Spleen (tissue), 11 donors: Measurements from ENCODE around the gene SYNE2. TPM values are rescaled to one million over a fixed set of nuclear protein-coding genes. Genes with fewer than 3 reads are reported as not detected.
A peak's percentile ranks its signal among the peaks of the same experiment; 100 is the strongest.

Experiments
- DNase-seq: peaks from one replicate; pipeline ENCODE4 v3.0.0-alpha.2; 2020
- H3K27ac ChIP-seq, 8 donors: fragments of 200-600 bp; sonication (generic) in 7 of 8; 1 replicate in 4 of 8; 2 replicates in 4 of 8; pipeline versions ENCODE4 v1.5.0 to v1.8.0; 2016 to 2021; ENCODE audit warnings: inconsistent platforms in 4 of 8, mild to moderate bottlenecking in 4 of 8, moderate library complexity in 1 of 8
- H3K27me3 ChIP-seq, 7 donors: fragments of 200-600 bp; sonication (generic) in 6 of 7; replicated peaks in 1 of 7; 1 replicate in 4 of 7; 2 replicates in 3 of 7; pipeline versions ENCODE4 v1.5.0 to v1.8.0; 2016 to 2021; ENCODE audit warnings: inconsistent platforms in 3 of 7, mild to moderate bottlenecking in 1 of 7
- H3K36me3 ChIP-seq, 6 donors: fragments of 200-600 bp; sonication (generic) in 5 of 6; 1 replicate in 4 of 6; 2 replicates in 2 of 6; pipeline versions ENCODE4 v1.5.0 to v1.8.0; 2016 to 2021; ENCODE audit warnings: inconsistent platforms in 2 of 6
- H3K4me1 ChIP-seq, 6 donors: fragments of 200-600 bp; sonication (generic) in 5 of 6; 1 replicate in 3 of 6; 2 replicates in 3 of 6; pipeline versions ENCODE4 v1.5.0 to v1.8.0; 2016 to 2021; ENCODE audit warnings: inconsistent platforms in 3 of 6
- H3K4me3 ChIP-seq, 8 donors: fragments of 200-600 bp; sonication (generic) in 7 of 8; 1 replicate in 4 of 8; 2 replicates in 4 of 8; pipeline versions ENCODE4 v1.5.0 to v1.8.0; 2016 to 2021; ENCODE audit warnings: inconsistent platforms in 4 of 8, mild to moderate bottlenecking in 4 of 8, moderate library complexity in 2 of 8
- H3K9me3 ChIP-seq, 8 donors: fragments of 200-600 bp; sonication (generic) in 7 of 8; 1 replicate in 4 of 8; 2 replicates in 4 of 8; pipeline versions ENCODE4 v1.5.0 to v1.8.0; 2016 to 2021; ENCODE audit warnings: inconsistent platforms in 4 of 8
- POLR2A ChIP-seq, 3 donors: fragments of 450-650 bp; IDR thresholded peaks; one replicate each; pipeline ENCODE4 v1.5.1; 2017; ENCODE audit warnings: antibody characterized with exemption in 3 of 3, mild to moderate bottlenecking in 1 of 3
- POLR2AphosphoS5 ChIP-seq, 3 donors: sonication (generic); formaldehyde crosslinking; IDR thresholded peaks; one replicate each; pipeline ENCODE4 v1.5.1; 2017; ENCODE audit warnings: antibody characterized with exemption in 3 of 3
- WGBS, 5 donors: extraction: QIAGEN DNeasy Blood & Tissue Kit in 3 of 5; methylation state at CpG; one replicate each; pipeline versions ENCODE4 v1.1.5 to v1.1.7; 2013 to 2018; 5-methylcytosine and 5-hydroxymethylcytosine counted together
- intact Hi-C: fragments of 100-400 bp; cut with DNase I; formaldehyde crosslinking; loops from one replicate; pipeline ENCODE4 v1.15.0; 2023; ENCODE audit warnings: low total_unique reads
- polyA plus RNA-seq, 3 donors: library from polyadenylated mRNA; stranded (reverse); fragments of 200-250 nt; gene quantifications; one replicate each; pipeline ENCODE4 v1.2.1, GENCODE V29; 2013
- total RNA-seq, 7 donors: library from RNA; depleted of rRNA in 3 of 7; stranded (reverse); fragments of >200 nt in 3 of 7; fragmentation: NEBNext Ultra II Directional in 4 of 7; extraction: Animal tissue kit (Norgen Biotek cat#: 25700) in 4 of 7; gene quantifications; one replicate each; pipeline versions ENCODE4 v1.1.0 to v1.2.1, GENCODE V29; 2016 to 2021
- TF ChIP-seq, protein P1 (sequence below), 11 experiments: fragments of 200-600 bp in 7 of 11; fragments of 450-650 bp in 4 of 11; sonication (generic) in 4 of 11; IDR thresholded peaks in 8 of 11; conservative IDR thresholded peaks in 3 of 11; 1 replicate in 7 of 11; 2 replicates in 4 of 11; pipeline versions ENCODE4 v1.4.0 to v1.8.0; 2016 to 2021; ENCODE audit warnings: antibody characterized with exemption in 11 of 11, inconsistent platforms in 4 of 11, mild to moderate bottlenecking in 1 of 11
- donor health status: healthy with polysubstance abuse.
- donor health status: DM: no; HTN: no; CAD: no; lungs with moderate emphysema.
- donor health status: DM: no; HTN: no; CAD: no.
- donor health status: Bipolar disorder and iron deficiency.
- donor health status: healthy.
- donor health status: DM: no; HTN: no; CAD: no.
- donor health status: DM: yes; HTN: yes; CAD: no.

SYNE2 gene
- total and polyA plus RNA-seq, 10 donors = 16.0 to 173 (median 147) TPM

DNA sequence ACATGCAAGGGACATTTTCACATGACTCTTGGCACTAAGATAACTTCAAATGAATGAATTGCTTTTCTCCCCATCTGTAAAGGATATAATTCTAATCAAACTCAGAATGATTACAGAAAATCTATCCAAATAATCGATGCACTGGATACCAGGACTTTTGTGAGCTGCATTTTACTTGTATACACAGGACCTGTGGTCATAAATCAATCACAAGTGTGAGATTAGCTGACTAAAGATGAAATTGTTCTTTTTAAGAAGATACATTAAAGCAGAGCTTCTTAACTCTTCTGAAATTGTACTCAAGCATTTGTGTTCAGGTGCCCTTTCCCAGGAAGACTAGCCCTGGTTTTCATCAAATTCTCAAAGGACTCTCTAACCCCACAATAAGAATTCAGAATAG lies 375.1 kb downstream of the SYNE2 start:
- DNase-seq = no peak
- Histone ChIP-seq H3K9me3 (no peaks in the 10 kb centered on the region), H3K4me1 (peaks cover 0 to 12% (median 2%) of the 10 kb centered on the region in 6 donors), H3K36me3 (peaks cover 0 to 97% (median 65%) of the 10 kb centered on the region in 6 donors), H3K27ac (no peak overlapping the region), H3K27me3 (no peaks in the 10 kb centered on the region), H3K4me3 (no peak overlapping the region)
- intact Hi-C loops = no loop called here
- TF ChIP-seq, protein P1, sequence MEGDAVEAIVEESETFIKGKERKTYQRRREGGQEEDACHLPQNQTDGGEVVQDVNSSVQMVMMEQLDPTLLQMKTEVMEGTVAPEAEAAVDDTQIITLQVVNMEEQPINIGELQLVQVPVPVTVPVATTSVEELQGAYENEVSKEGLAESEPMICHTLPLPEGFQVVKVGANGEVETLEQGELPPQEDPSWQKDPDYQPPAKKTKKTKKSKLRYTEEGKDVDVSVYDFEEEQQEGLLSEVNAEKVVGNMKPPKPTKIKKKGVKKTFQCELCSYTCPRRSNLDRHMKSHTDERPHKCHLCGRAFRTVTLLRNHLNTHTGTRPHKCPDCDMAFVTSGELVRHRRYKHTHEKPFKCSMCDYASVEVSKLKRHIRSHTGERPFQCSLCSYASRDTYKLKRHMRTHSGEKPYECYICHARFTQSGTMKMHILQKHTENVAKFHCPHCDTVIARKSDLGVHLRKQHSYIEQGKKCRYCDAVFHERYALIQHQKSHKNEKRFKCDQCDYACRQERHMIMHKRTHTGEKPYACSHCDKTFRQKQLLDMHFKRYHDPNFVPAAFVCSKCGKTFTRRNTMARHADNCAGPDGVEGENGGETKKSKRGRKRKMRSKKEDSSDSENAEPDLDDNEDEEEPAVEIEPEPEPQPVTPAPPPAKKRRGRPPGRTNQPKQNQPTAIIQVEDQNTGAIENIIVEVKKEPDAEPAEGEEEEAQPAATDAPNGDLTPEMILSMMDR (IDR thresholded peaks at IDR 0.05 in 8 of 11, conservative IDR thresholded peaks at IDR 0.05 in 3 of 11) = no peak
- TF ChIP-seq POLR2A (IDR thresholded peaks at IDR 0.05) (no peak), POLR2AphosphoS5 (IDR thresholded peaks at IDR 0.05) (no peak)
- WGBS, 5 donors = 88 to 100% (median 94%) methylated on average over 1 of the region's 1 CpG

DNA sequence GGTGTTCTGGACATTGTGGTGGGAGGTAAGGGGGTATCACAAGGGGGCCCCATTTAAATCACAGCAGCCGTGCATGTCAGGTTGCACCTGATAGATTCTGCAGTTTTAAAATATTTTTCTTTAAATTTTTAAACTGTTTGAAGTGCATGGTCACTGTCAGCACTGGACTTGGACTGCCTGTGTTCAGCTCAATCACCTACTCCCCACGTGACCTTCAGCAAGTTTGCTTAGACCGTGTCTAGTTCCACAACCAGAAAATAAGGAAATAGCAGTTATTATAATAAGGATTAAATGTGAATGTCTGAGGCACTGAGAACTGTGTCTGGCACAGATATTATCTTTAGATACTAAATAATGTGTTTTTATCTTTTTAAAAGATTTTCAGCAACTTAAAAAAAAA lies 376.7 kb downstream of the SYNE2 start:
- H3K4me1 ChIP-seq = peaks cover 0 to 17% (median 5%) of the 10 kb centered on the region in 6 donors
- peaks cover 0 to 84% (median 50%) of the 10 kb centered on the region in 6 donors for H3K36me3 ChIP-seq
- H3K27ac ChIP-seq = no peak overlapping the region
- WGBS, 5 donors = 88 to 93% (median 91%) methylated on average over 3 of the region's 3 CpGs
- H3K27me3 ChIP-seq = no peaks in the 10 kb centered on the region
- intact Hi-C loops = no loop called here
- TF ChIP-seq POLR2AphosphoS5 (IDR thresholded peaks at IDR 0.05) (no peak), POLR2A (IDR thresholded peaks at IDR 0.05) (no peak)
- no peaks in the 10 kb centered on the region for H3K9me3 ChIP-seq
- no peak for DNase-seq
- no peak overlapping the region for H3K4me3 ChIP-seq

DNA sequence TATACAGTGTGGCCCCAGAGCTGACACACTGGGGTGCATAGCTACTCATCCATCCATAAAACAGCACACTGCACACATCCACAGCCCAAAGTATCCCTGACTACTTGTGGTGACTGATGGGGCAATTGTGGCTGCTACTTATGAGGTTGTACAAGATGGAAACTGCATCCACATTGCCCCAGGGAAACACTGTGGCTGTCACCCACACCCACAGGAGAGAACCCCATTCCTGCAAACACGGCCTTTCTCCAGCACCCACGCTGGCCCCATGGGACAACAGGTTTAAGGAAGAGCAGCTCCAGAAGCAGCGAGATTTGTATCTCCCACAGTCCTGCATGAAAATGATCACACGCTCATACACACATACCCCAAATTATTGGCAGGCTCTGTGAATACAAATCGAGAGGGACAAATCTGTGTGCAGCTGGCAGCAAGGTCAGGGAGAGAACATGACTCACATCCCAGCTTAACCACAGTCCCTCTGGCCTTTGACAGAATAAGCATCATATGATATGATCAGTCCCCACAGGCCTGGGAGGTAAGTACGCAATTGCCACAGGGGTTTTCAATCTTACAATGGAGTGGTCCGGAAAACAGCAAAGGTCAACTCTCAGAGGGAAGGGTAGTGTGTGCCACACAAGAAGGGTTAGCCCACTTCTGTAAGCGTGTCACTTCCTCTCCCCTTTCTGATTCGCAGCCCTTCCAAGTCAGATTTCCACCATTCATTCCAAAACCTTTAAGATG lies 379.5 kb downstream of the SYNE2 start:
- Histone ChIP-seq H3K27me3 (no peaks in the 10 kb centered on the region), H3K36me3 (peaks cover 0 to 56% (median 26%) of the 10 kb centered on the region in 6 donors), H3K4me1 (peaks cover 4 to 45% (median 23%) of the 10 kb centered on the region in 6 donors), H3K4me3 (no peak overlapping the region), H3K27ac (peak overlapping the region in 5 of 8 donors; percentile 4 to 89 (median 46)), H3K9me3 (no peaks in the 10 kb centered on the region)
- intact Hi-C loops = no loop called here
- TF ChIP-seq, protein P1 (IDR thresholded peaks at IDR 0.05 in 8 of 11, conservative IDR thresholded peaks at IDR 0.05 in 3 of 11) = no peak
- no peak for TF ChIP-seq POLR2AphosphoS5 (IDR thresholded peaks at IDR 0.05)
- no peak for TF ChIP-seq POLR2A (IDR thresholded peaks at IDR 0.05)
- 69 to 80% (median 72%) methylated on average over 9 of the region's 9 CpGs for WGBS, 5 donors
- no peak for DNase-seq

DNA sequence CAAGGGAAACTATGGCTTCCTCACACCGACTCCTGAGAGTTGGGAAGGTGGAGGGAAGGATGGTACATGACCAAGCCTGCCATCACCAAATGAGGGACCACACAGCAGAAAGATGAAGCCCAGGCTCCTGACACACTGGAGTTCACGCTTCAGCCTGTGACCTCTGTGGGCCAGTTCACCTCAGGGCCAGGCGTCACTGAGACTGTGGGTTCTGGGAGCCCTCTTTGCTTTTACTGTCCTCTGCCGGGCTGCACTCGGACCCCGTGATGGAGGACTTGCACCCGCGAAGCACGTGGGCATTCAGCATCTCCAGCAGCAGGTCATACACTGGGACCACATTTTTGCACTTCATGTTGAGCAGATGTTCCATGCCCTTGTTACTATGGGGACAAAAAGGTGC lies 380.1 kb downstream of the SYNE2 start:
- TF ChIP-seq POLR2AphosphoS5 (IDR thresholded peaks at IDR 0.05) = peak in 1 of 3 donors; percentile 17
- no peak for TF ChIP-seq POLR2A (IDR thresholded peaks at IDR 0.05)
- intact Hi-C loops = no loop called here
- H3K27me3 ChIP-seq = no peaks in the 10 kb centered on the region
- no peak for DNase-seq
- H3K4me3 ChIP-seq = no peak overlapping the region
- H3K27ac ChIP-seq = peak overlapping the region in 4 of 8 donors; percentile 39 to 89 (median 46)
- peaks cover 0 to 49% (median 19%) of the 10 kb centered on the region in 6 donors for H3K36me3 ChIP-seq
- 93 to 96% (median 93%) methylated on average over 8 to 9 of the region's 9 CpGs for WGBS, 5 donors
- peaks cover 4 to 46% (median 23%) of the 10 kb centered on the region in 6 donors for H3K4me1 ChIP-seq
- H3K9me3 ChIP-seq = no peaks in the 10 kb centered on the region

DNA sequence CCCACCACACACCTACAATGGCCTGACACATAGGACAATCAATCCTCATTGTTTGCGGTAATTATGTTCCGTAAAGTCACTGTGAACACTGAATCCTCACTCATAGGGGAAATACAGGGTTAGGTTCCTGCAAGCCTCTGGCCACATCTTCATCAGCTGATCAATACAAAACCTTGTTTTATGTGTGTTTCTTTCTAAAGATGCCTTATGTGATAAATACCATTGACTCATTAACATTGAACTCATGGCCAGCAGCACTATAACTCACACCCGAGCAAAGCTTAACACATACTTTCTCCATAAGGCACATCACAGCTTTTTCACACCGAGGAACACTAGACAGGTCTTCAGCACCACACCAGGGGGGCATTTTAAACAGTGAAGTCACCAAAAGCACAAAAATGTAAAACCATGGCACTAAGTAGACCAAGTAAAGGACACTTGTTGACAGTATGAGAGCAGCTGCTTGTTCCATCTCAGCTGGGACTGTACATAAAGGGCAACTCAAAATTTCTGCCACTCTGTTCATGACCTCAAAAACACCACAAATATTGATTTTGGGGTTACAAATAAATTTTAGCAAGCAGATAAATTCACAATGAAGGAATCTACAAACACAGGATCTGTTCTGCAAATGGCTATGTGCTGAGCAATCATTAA lies 380.9 kb downstream of the SYNE2 start:
- 88 to 96% (median 93%) methylated on average over 4 of the region's 4 CpGs for WGBS, 5 donors
- Histone ChIP-seq H3K4me1 (peaks cover 4 to 50% (median 23%) of the 10 kb centered on the region in 6 donors), H3K4me3 (no peak overlapping the region), H3K27me3 (no peaks in the 10 kb centered on the region), H3K9me3 (no peaks in the 10 kb centered on the region), H3K27ac (peak overlapping the region in 4 of 8 donors; percentile 13 to 89 (median 80)), H3K36me3 (peaks cover 0 to 42% (median 13%) of the 10 kb centered on the region in 6 donors)
- DNase-seq = no peak
- TF ChIP-seq, protein P1 (IDR thresholded peaks at IDR 0.05 in 8 of 11, conservative IDR thresholded peaks at IDR 0.05 in 3 of 11) = no peak
- TF ChIP-seq POLR2AphosphoS5 (IDR thresholded peaks at IDR 0.05) (no peak), POLR2A (IDR thresholded peaks at IDR 0.05) (no peak)
- intact Hi-C loops = no loop called here
